Mucosa of stomach (tissue), 1 donor: ENCODE results near the gene LEO1.
"Not testable (repeated sequence)": the region's sequence is repeated elsewhere in the genome, so short reads cannot be mapped to it uniquely, and the experiment has no call there.

ENCODE experiments used
- H3K27me3 ChIP-seq: one replicate; pipeline ENCODE4 v1.7.0; 2013; ENCODE audit warnings: mild to moderate bottlenecking, low read length; ENCODE audit not compliant: control insufficient read depth, insufficient read depth
- H3K36me3 ChIP-seq: one replicate; pipeline ENCODE4 v1.7.0; 2013; ENCODE audit warnings: low read length; ENCODE audit not compliant: control insufficient read depth, insufficient read depth
- H3K4me1 ChIP-seq: one replicate; pipeline ENCODE4 v1.7.0; 2013; ENCODE audit warnings: mild to moderate bottlenecking, low read length; ENCODE audit not compliant: control insufficient read depth, insufficient read depth
- H3K4me3 ChIP-seq: one replicate; pipeline ENCODE4 v1.7.0; 2013; ENCODE audit warnings: low read length
- H3K9ac ChIP-seq: one replicate; pipeline ENCODE4 v1.7.0; 2013; ENCODE audit warnings: mild to moderate bottlenecking, low read length, moderate library complexity
- H3K9me3 ChIP-seq: one replicate; pipeline ENCODE4 v1.7.0; 2013; ENCODE audit warnings: mild to moderate bottlenecking, low read length, moderate library complexity; ENCODE audit not compliant: control insufficient read depth
- donor health status: Pancreatic carcinoma.

Gene LEO1

GRCh38 chr15:52011711-52012144 is 40.1 kb upstream of the LEO1 start:
- no peaks in the 10 kb centered on the region for H3K36me3 ChIP-seq
- peaks cover 18% of the 10 kb centered on the region for H3K4me1 ChIP-seq
- no peaks in the 10 kb centered on the region for H3K9me3 ChIP-seq
- H3K9ac ChIP-seq, result no peak overlapping the region
- no peaks in the 10 kb centered on the region for H3K27me3 ChIP-seq
- H3K4me3 ChIP-seq, result no peak overlapping the region

GRCh38 chr15:52010633-52011595 is 39.3 kb upstream of the LEO1 start:
- Histone ChIP-seq H3K4me1 (peaks cover 22% of the 10 kb centered on the region), H3K27me3 (no peaks in the 10 kb centered on the region), H3K9me3 (no peaks in the 10 kb centered on the region), H3K4me3 (no peak overlapping the region), H3K9ac (no peak overlapping the region), H3K36me3 (no peaks in the 10 kb centered on the region)

GRCh38 chr15:52008698-52009434 is 37.3 kb upstream of the LEO1 start:
- H3K4me3 ChIP-seq, result no peak overlapping the region
- no peak overlapping the region for H3K9ac ChIP-seq
- peaks cover 27% of the 10 kb centered on the region for H3K4me1 ChIP-seq
- no peaks in the 10 kb centered on the region for H3K36me3 ChIP-seq
- no peaks in the 10 kb centered on the region for H3K27me3 ChIP-seq
- H3K9me3 ChIP-seq, result no peaks in the 10 kb centered on the region

GRCh38 chr15:52008359-52008697 is 36.8 kb upstream of the LEO1 start:
- H3K4me3 ChIP-seq, result no peak overlapping the region
- H3K9ac ChIP-seq, result no peak overlapping the region
- H3K36me3 ChIP-seq, result no peaks in the 10 kb centered on the region
- peaks cover 27% of the 10 kb centered on the region for H3K4me1 ChIP-seq
- H3K9me3 ChIP-seq, result no peaks in the 10 kb centered on the region
- H3K27me3 ChIP-seq, result no peaks in the 10 kb centered on the region

- H3K4me3 ChIP-seq, result no peak overlapping the region
- H3K27me3 ChIP-seq, result no peaks in the 10 kb centered on the region
- H3K4me1 ChIP-seq, result peaks cover 27% of the 10 kb centered on the region
- H3K9ac ChIP-seq, result no peak overlapping the region
- no peaks in the 10 kb centered on the region for H3K36me3 ChIP-seq
- no peaks in the 10 kb centered on the region for H3K9me3 ChIP-seq
These were observed 35.2 kb upstream of the LEO1 start for GRCh38 chr15:52006702-52007340.

- Histone ChIP-seq H3K9me3 (no peaks in the 10 kb centered on the region), H3K27me3 (no peaks in the 10 kb centered on the region), H3K4me3 (no peak overlapping the region), H3K4me1 (peaks cover 27% of the 10 kb centered on the region), H3K36me3 (no peaks in the 10 kb centered on the region), H3K9ac (no peak overlapping the region)
These were observed 34.4 kb upstream of the LEO1 start for GRCh38 chr15:52005748-52006701.

- Histone ChIP-seq H3K9me3 (no peaks in the 10 kb centered on the region), H3K4me3 (no peak overlapping the region), H3K4me1 (peaks cover 27% of the 10 kb centered on the region), H3K36me3 (no peaks in the 10 kb centered on the region), H3K27me3 (no peaks in the 10 kb centered on the region), H3K9ac (no peak overlapping the region)
These were observed 33.2 kb upstream of the LEO1 start for GRCh38 chr15:52004806-52005205.

- Histone ChIP-seq H3K36me3 (no peaks in the 10 kb centered on the region), H3K27me3 (no peaks in the 10 kb centered on the region), H3K9ac (no peak overlapping the region), H3K9me3 (no peaks in the 10 kb centered on the region), H3K4me3 (no peak overlapping the region), H3K4me1 (peaks cover 21% of the 10 kb centered on the region)
These were observed 32.1 kb upstream of the LEO1 start for GRCh38 chr15:52003710-52004109.

GRCh38 chr15:52003089-52003488 is 31.5 kb upstream of the LEO1 start:
- not testable (repeated sequence) for H3K9me3 ChIP-seq, H3K27me3 ChIP-seq, H3K4me3 ChIP-seq

GRCh38 chr15:52002351-52002750 is 30.8 kb upstream of the LEO1 start:
- no peaks in the 10 kb centered on the region for H3K9me3 ChIP-seq
- no peaks in the 10 kb centered on the region for H3K27me3 ChIP-seq
- no peaks in the 10 kb centered on the region for H3K36me3 ChIP-seq
- peaks cover 14% of the 10 kb centered on the region for H3K4me1 ChIP-seq
- H3K4me3 ChIP-seq, result no peak overlapping the region
- no peak overlapping the region for H3K9ac ChIP-seq

More at GRCh38 chr15:52003089-52003488, 31.5 kb upstream of the LEO1 start:
- peaks cover 18% of the 10 kb centered on the region for H3K4me1 ChIP-seq
- H3K9ac ChIP-seq, H3K36me3 ChIP-seq: not testable (repeated sequence)

- H3K27me3 ChIP-seq, result no peaks in the 10 kb centered on the region
- peaks cover 12% of the 10 kb centered on the region for H3K4me1 ChIP-seq
- no peak overlapping the region for H3K4me3 ChIP-seq
- no peaks in the 10 kb centered on the region for H3K36me3 ChIP-seq
- H3K9me3 ChIP-seq, result no peaks in the 10 kb centered on the region
- no peak overlapping the region for H3K9ac ChIP-seq
These were observed 21.4 kb upstream of the LEO1 start for GRCh38 chr15:51992953-51993352.
